Smooth muscle cell (in vitro differentiated cells): ENCODE data around the gene FOXP1. TPM values are rescaled to one million over a fixed set of nuclear protein-coding genes. Genes with fewer than 3 reads are reported as not detected.

ENCODE experiments used
- DNase-seq: peaks from one replicate; lab custom pipeline; 2025; ENCODE audit not compliant: unreplicated experiment; lab: John Stamatoyannopoulos, UW
- H2AFZ ChIP-seq: fragments of 200-600 bp; sonication (generic); 2 replicates; pipeline ENCODE4 v1.6.0; 2016; ENCODE audit warnings: antibody characterized with exemption, low read depth, mild to moderate bottlenecking
- H3F3A ChIP-seq: fragments of 200-600 bp; sonication (generic); 2 replicates; pipeline ENCODE4 v1.6.0; 2017; ENCODE audit warnings: antibody characterized with exemption, low read depth
- H3K27ac ChIP-seq: fragments of 200-600 bp; sonication (generic); 2 replicates; pipeline ENCODE4 v1.5.1; 2016; ENCODE audit warnings: low read depth, mild to moderate bottlenecking
- H3K27me3 ChIP-seq: fragments of 200-600 bp; sonication (generic); 2 replicates; pipeline ENCODE4 v1.6.1; 2016; ENCODE audit warnings: low read depth, mild to moderate bottlenecking
- H3K36me3 ChIP-seq: fragments of 200-600 bp; sonication (generic); 2 replicates; pipeline ENCODE4 v1.5.1; 2016; ENCODE audit warnings: low read depth
- H3K4me1 ChIP-seq: fragments of 200-600 bp; sonication (generic); 2 replicates; pipeline ENCODE4 v1.5.1; 2016; ENCODE audit warnings: low read depth
- H3K4me2 ChIP-seq: fragments of 200-600 bp; sonication (generic); 2 replicates; pipeline ENCODE4 v1.6.0; 2016; ENCODE audit warnings: mild to moderate bottlenecking
- H3K4me3 ChIP-seq: fragments of 200-600 bp; sonication (generic); 2 replicates; pipeline ENCODE4 v1.5.1; 2016; ENCODE audit warnings: mild to moderate bottlenecking
- H3K79me2 ChIP-seq: fragments of 200-600 bp; sonication (generic); 2 replicates; pipeline ENCODE4 v1.6.0; 2016; ENCODE audit warnings: low read depth, mild to moderate bottlenecking
- H3K9ac ChIP-seq: fragments of 200-600 bp; sonication (generic); 2 replicates; pipeline ENCODE4 v1.6.0; 2016; ENCODE audit warnings: low read depth
- H3K9me3 ChIP-seq: fragments of 200-600 bp; sonication (generic); replicated peaks from 2 replicates; pipeline ENCODE4 v1.5.1; 2016; ENCODE audit warnings: low read depth
- H4K20me1 ChIP-seq: fragments of 200-600 bp; sonication (generic); 2 replicates; pipeline ENCODE4 v1.6.0; 2016; ENCODE audit warnings: low read depth
- WGBS: methylation state at CpG from one replicate; pipeline ENCODE4 v1.1.7; 2016; ENCODE audit warnings: low lambda C conversion rate; 5-methylcytosine and 5-hydroxymethylcytosine counted together
- polyA plus RNA-seq: library from polyadenylated mRNA; unstranded; fragments of >200 nt; fragmentation: Nextera tagmentation; extraction: Ambion mirVana; gene quantifications from 2 replicates; pipeline ENCODE4 v1.2.1, GENCODE V29; 2016
- total RNA-seq: library from RNA; depleted of rRNA; stranded (reverse); fragments of >200 nt; gene quantifications from 2 replicates; pipeline ENCODE4 v1.2.3, GENCODE V29; 2014
- TF ChIP-seq, protein P1 (sequence below): fragments of 200-600 bp; sonication (generic); IDR thresholded peaks from 2 replicates; pipeline ENCODE4 v1.5.1; 2017; ENCODE audit warnings: borderline replicate concordance, mild to moderate bottlenecking, antibody characterized with exemption; ENCODE audit not compliant: insufficient read depth, poor library complexity, severe bottlenecking

Gene FOXP1
- total and polyA plus RNA-seq, 2 experiments from 2014 or later = 40.9 to 68.0 TPM

DNA sequence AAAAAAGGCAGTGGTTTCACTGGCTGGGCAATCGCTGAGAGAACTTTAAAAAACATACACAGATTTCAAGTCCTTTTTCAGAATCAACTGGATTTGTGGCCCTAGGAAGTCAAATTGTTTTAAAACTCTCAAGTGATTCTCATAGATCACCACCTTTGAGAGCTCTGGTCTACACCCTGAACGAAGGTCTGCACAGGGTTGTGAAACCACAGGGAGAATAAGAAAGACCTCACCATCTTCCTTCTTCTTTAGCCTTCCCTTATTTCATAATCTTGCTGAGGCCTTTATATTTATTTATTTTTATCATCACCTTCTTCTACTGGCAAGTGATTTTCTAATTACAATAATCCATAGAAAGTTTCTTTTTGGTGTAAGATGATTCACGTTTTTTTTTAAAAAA is 58.1 kb downstream of the FOXP1 start:
- Histone ChIP-seq H3K79me2 (peaks cover 6% of the 10 kb centered on the region), H3K4me1 (peaks cover 9% of the 10 kb centered on the region), H3K36me3 (no peaks in the 10 kb centered on the region), H3K27me3 (no peaks in the 10 kb centered on the region), H2AFZ (no peak overlapping the region), H3K4me2 (no peak overlapping the region), H3K9me3 (no peaks in the 10 kb centered on the region), H3K27ac (peak overlapping the region; percentile 96), H3K9ac (no peak overlapping the region), H4K20me1 (no peaks in the 10 kb centered on the region), H3K4me3 (no peak overlapping the region), H3F3A (no peaks in the 10 kb centered on the region)
- no peak for DNase-seq
- 96% methylated on average over 3 of the region's 3 CpGs for WGBS
- TF ChIP-seq, protein P1, sequence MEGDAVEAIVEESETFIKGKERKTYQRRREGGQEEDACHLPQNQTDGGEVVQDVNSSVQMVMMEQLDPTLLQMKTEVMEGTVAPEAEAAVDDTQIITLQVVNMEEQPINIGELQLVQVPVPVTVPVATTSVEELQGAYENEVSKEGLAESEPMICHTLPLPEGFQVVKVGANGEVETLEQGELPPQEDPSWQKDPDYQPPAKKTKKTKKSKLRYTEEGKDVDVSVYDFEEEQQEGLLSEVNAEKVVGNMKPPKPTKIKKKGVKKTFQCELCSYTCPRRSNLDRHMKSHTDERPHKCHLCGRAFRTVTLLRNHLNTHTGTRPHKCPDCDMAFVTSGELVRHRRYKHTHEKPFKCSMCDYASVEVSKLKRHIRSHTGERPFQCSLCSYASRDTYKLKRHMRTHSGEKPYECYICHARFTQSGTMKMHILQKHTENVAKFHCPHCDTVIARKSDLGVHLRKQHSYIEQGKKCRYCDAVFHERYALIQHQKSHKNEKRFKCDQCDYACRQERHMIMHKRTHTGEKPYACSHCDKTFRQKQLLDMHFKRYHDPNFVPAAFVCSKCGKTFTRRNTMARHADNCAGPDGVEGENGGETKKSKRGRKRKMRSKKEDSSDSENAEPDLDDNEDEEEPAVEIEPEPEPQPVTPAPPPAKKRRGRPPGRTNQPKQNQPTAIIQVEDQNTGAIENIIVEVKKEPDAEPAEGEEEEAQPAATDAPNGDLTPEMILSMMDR = no peak

- Histone ChIP-seq H3K4me2 (no peak overlapping the region), H3F3A (no peaks in the 10 kb centered on the region)
Measured at GRCh38 chr3:71524672-71525071, 58.9 kb downstream of the FOXP1 start.

DNA sequence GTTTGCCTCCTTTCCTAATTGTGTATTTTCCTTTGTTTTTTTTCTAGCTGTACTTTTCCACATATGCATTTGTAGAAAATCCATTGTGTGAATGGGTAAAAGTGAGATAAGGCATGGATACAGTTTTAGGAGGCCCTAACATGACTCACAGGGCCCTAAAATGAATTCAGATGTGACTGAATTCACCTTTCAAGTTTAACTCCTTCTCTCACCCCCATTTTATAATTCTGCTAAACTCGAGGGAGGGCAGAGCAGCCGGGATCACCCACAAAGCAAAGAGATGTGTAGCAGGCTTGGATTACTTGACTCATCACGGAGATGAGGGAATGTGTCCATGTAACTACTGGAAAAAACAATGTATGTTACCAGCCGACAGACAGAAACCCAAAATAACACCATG is 59.9 kb downstream of the FOXP1 start:
- peak overlapping the region; percentile 84 for H3K9ac ChIP-seq

More at GRCh38 chr3:71524672-71525071, 58.9 kb downstream of the FOXP1 start:
- no peaks in the 10 kb centered on the region for H3K9me3 ChIP-seq
- peak overlapping the region; percentile 96 for H3K27ac ChIP-seq
- no peak for DNase-seq
- H3K9ac ChIP-seq = peak overlapping the region; percentile 84
- no peaks in the 10 kb centered on the region for H3K36me3 ChIP-seq
- TF ChIP-seq, protein P1 = no peak
- H3K4me3 ChIP-seq = no peak overlapping the region
- peaks cover 6% of the 10 kb centered on the region for H3K79me2 ChIP-seq
- H4K20me1 ChIP-seq = no peaks in the 10 kb centered on the region
- H2AFZ ChIP-seq = no peak overlapping the region
- H3K4me1 ChIP-seq = peaks cover 12% of the 10 kb centered on the region
- H3K27me3 ChIP-seq = no peaks in the 10 kb centered on the region
- WGBS = 45% methylated on average over 7 of the region's 7 CpGs

More for the DNA sequence above, 59.9 kb downstream of the FOXP1 start:
- Histone ChIP-seq H2AFZ (no peak overlapping the region), H3K4me2 (peak overlapping the region; percentile 42), H3K9me3 (no peaks in the 10 kb centered on the region), H3K36me3 (no peaks in the 10 kb centered on the region), H3K4me1 (peaks cover 12% of the 10 kb centered on the region), H3K27ac (peak overlapping the region; percentile 96), H3F3A (no peaks in the 10 kb centered on the region), H4K20me1 (no peaks in the 10 kb centered on the region), H3K79me2 (peaks cover 11% of the 10 kb centered on the region), H3K27me3 (no peaks in the 10 kb centered on the region), H3K4me3 (no peak overlapping the region)
- DNase-seq = no peak
- WGBS = 16% methylated on average over 4 of the region's 4 CpGs
- TF ChIP-seq, protein P1 = no peak
